Gastrocnemius medialis (tissue), 4 donors: Measurements from ENCODE around the gene ITPKC. TPM values are rescaled to one million over a fixed set of nuclear protein-coding genes. Genes with fewer than 3 reads are reported as not detected.

Experiments used
- ATAC-seq, 2 donors: fragments of 150-250 bp; one replicate each; pipeline ENCODE4 v1.9.1; 2016
- DNase-seq, 2 donors: peaks; one replicate each; pipeline ENCODE4 v3.0.0-alpha.2; 2019
- H3K27ac ChIP-seq, 4 donors: fragments of 200-600 bp; sonication (generic); 1 replicate in 1 of 4; 2 replicates in 3 of 4; pipeline ENCODE4 v1.5.1; 2016 to 2018; ENCODE audit warnings: mild to moderate bottlenecking in 2 of 4, moderate library complexity in 1 of 4
- H3K27me3 ChIP-seq, 3 donors: fragments of 200-600 bp; sonication (generic) in 2 of 3; 1 replicate in 1 of 3; 2 replicates in 2 of 3; pipeline versions ENCODE4 v1.5.1 to v1.6.0; 2016 to 2019; ENCODE audit warnings: mild to moderate bottlenecking in 1 of 3, moderate library complexity in 1 of 3
- H3K36me3 ChIP-seq, 2 donors: fragments of 200-600 bp; sonication (generic) in 1 of 2; one replicate each; pipeline ENCODE4 v1.5.1; 2017 to 2018
- H3K4me1 ChIP-seq, 2 donors: fragments of 200-600 bp; sonication (generic) in 1 of 2; one replicate each; pipeline ENCODE4 v1.5.1; 2016 to 2017; ENCODE audit warnings: mild to moderate bottlenecking in 2 of 2
- H3K4me3 ChIP-seq, 4 donors: fragments of 200-600 bp; sonication (generic) in 3 of 4; 1 replicate in 1 of 4; 2 replicates in 3 of 4; pipeline ENCODE4 v1.5.1; 2016 to 2019; ENCODE audit warnings: mild to moderate bottlenecking in 2 of 4
- H3K9me3 ChIP-seq, 3 donors: fragments of 200-600 bp; sonication (generic) in 2 of 3; 1 replicate in 1 of 3; 2 replicates in 2 of 3; pipeline ENCODE4 v1.5.1; 2016 to 2019
- POLR2A ChIP-seq, 2 donors: fragments of 450-650 bp; IDR thresholded peaks; one replicate each; pipeline ENCODE4 v1.6.1; 2017; ENCODE audit warnings: antibody characterized with exemption in 2 of 2, mild to moderate bottlenecking in 2 of 2, moderate library complexity in 2 of 2
- in situ Hi-C, 4 donors: fragments of 200-750 bp; cut with MboI; loops; one replicate each; pipeline versions ENCODE4 v1.15.0 to v1.8.0; 2017; ENCODE audit warnings: low sequenced_read_pairs in 4 of 4
- intact Hi-C: fragments of 100-400 bp; cut with DNase I; formaldehyde crosslinking; loops from one replicate; pipeline ENCODE4 v1.15.1; 2023; ENCODE audit warnings: low total_unique reads
- total RNA-seq, 4 donors: library from RNA; depleted of rRNA; stranded (reverse); fragments of >200 nt; gene quantifications; one replicate each; pipeline versions ENCODE4 v1.1.0 to v1.2.3, GENCODE V29; 2016
- TF ChIP-seq, protein P1 (sequence below), 5 experiments: fragments of 450-650 bp in 3 of 5; fragments of 200-600 bp in 2 of 5; sonication (generic) in 2 of 5; IDR thresholded peaks in 4 of 5; conservative IDR thresholded peaks in 1 of 5; 1 replicate in 4 of 5; 2 replicates in 1 of 5; pipeline ENCODE4 v1.5.1; 2016 to 2019; ENCODE audit warnings: antibody characterized with exemption in 5 of 5, mild to moderate bottlenecking in 3 of 5, moderate library complexity in 3 of 5

Gene ITPKC
- total RNA-seq, 4 donors from 2014 or later: 14.9 to 34.5 (median 21.8) TPM

DNA sequence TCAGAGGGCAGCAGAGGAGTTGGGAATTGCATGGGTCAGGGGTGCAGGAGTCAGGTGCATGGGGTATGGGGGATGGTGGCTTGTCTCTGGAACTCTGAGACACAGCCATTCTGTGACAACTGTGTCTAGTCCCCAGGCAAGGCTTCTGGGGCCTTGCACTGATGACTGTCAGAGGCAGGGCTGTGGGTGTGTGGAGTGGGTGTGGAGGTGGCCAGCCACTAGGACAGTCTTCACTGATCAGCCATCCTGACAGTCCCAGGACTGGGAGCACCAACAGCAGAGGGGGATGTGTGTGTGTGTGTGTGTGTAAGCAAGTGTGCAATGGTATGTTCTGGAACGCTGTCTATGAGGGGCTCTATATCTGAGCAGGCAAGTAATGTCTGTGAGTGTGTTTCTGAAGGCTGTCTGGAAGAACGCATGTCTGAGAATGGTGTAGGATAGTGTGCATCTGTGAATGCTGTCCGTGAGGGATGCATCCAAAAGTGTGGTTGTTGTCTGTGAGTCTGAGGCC lies 31.8 kb upstream of the ITPKC start:
- in situ Hi-C loops: no loop called here
- TF ChIP-seq, protein P1, sequence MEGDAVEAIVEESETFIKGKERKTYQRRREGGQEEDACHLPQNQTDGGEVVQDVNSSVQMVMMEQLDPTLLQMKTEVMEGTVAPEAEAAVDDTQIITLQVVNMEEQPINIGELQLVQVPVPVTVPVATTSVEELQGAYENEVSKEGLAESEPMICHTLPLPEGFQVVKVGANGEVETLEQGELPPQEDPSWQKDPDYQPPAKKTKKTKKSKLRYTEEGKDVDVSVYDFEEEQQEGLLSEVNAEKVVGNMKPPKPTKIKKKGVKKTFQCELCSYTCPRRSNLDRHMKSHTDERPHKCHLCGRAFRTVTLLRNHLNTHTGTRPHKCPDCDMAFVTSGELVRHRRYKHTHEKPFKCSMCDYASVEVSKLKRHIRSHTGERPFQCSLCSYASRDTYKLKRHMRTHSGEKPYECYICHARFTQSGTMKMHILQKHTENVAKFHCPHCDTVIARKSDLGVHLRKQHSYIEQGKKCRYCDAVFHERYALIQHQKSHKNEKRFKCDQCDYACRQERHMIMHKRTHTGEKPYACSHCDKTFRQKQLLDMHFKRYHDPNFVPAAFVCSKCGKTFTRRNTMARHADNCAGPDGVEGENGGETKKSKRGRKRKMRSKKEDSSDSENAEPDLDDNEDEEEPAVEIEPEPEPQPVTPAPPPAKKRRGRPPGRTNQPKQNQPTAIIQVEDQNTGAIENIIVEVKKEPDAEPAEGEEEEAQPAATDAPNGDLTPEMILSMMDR (IDR thresholded peaks at IDR 0.05 in 4 of 5, conservative IDR thresholded peaks at IDR 0.05 in 1 of 5): no peak
- no peak for TF ChIP-seq POLR2A (IDR thresholded peaks at IDR 0.05)
- no peaks in the 10 kb centered on the region for H3K27me3 ChIP-seq
- H3K4me3 ChIP-seq: no peak overlapping the region
- intact Hi-C loops: no loop called here
- H3K9me3 ChIP-seq: no peaks in the 10 kb centered on the region
- ATAC-seq (no peak), DNase-seq (no peak)
- H3K27ac ChIP-seq: no peak overlapping the region
- H3K36me3 ChIP-seq: peaks cover 0 to 27% of the 10 kb centered on the region in 2 donors
- peaks cover 0 to 13% of the 10 kb centered on the region in 2 donors for H3K4me1 ChIP-seq

DNA sequence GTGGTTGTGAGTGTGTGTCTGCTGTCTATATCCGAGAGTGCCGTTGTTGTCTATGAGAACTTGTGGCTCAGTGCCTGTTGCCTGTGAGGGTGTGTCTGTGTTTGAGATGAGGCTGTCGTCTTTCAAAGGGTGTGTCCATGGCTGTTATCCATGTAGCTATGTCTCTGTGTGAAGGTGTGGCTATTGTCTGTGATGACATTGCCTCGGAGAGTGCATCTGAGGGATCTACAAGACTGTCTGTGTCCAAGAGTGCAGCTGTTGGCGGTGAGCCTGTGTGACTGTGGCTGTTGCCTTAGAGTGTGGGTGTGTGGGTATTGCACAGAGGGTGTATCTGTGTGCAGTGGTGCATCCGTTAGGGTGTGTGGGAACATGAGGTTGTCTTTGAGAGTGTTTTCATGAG lies 31.3 kb upstream of the ITPKC start:
- no peaks in the 10 kb centered on the region for H3K9me3 ChIP-seq
- no peaks in the 10 kb centered on the region for H3K27me3 ChIP-seq
- in situ Hi-C loops: no loop called here
- DNase-seq (no peak), ATAC-seq (no peak)
- H3K27ac ChIP-seq: no peak overlapping the region
- H3K4me1 ChIP-seq: peaks cover 0 to 14% of the 10 kb centered on the region in 2 donors
- TF ChIP-seq, protein P1 (IDR thresholded peaks at IDR 0.05 in 4 of 5, conservative IDR thresholded peaks at IDR 0.05 in 1 of 5): no peak
- no peak for TF ChIP-seq POLR2A (IDR thresholded peaks at IDR 0.05)
- intact Hi-C loops: no loop called here
- H3K4me3 ChIP-seq: no peak overlapping the region
- peaks cover 0 to 22% of the 10 kb centered on the region in 2 donors for H3K36me3 ChIP-seq

DNA sequence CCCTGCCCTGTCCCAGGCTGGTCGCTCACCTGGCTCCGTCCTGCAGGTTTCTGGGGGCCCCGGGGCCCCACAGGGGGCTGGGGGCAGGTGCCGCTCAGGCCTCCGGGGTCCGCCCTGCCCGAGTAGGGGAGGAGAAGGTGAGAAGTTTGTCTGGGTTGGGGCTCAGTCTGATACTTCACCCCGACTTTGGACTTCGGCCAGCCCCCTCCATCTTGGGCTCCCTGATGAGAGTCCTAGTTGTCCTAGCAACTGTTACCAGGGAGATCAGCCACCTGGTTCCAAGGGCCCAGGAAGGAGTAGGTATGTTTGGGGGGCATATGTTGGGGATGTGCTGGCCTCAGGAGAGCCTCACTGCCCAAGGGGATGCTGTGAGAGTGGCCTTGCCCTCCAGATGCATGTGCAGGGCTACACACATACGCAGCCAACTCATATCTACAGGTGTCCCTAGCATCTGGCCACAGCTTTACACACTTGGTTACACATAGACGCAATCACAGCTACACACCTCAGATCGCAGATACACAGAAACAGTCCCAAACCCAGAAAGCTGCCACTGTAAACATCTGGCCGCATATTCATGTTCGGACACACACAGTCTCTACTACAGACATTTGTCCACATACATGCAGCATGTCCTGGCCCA lies 29.9 kb upstream of the ITPKC start:
- intact Hi-C loops: no loop called here
- Histone ChIP-seq H3K27ac (peak overlapping the region in 3 of 4 donors; percentile 16 to 48 (median 27)), H3K9me3 (no peaks in the 10 kb centered on the region), H3K36me3 (peaks cover 0 to 14% of the 10 kb centered on the region in 2 donors), H3K4me3 (no peak overlapping the region), H3K4me1 (peaks cover 9 to 22% of the 10 kb centered on the region in 2 donors), H3K27me3 (no peaks in the 10 kb centered on the region)
- ATAC-seq (no peak), DNase-seq (no peak)
- no peak for TF ChIP-seq POLR2A (IDR thresholded peaks at IDR 0.05)
- TF ChIP-seq, protein P1 (IDR thresholded peaks at IDR 0.05 in 4 of 5, conservative IDR thresholded peaks at IDR 0.05 in 1 of 5): no peak
- in situ Hi-C loops: no loop called here

DNA sequence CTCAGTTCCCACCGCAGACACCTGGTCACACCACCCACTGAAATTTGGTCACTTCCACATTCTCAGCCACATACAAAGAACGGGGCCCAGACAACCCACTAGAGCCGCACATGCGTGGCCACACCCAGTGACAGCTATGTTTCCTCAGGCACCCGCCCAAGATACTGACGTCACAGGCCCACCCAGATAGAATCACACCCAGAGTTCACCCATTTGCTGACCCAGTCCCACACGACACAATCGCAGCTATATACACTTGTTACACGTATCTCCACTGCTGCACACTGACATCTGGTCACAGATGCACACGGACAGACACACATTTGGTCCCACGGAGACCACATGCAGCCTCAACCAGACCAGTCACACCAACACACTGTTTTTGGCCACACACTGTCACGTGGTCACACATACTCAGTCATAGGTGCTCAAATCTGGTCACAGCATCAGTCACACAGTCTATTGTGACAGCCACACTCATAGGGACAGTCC lies 29.3 kb upstream of the ITPKC start:
- in situ Hi-C loops (no loop called here), intact Hi-C loops (no loop called here)
- DNase-seq (peak; percentile 49 to 77), ATAC-seq (no peak)
- no peaks in the 10 kb centered on the region for H3K9me3 ChIP-seq
- H3K4me1 ChIP-seq: peaks cover 9 to 22% of the 10 kb centered on the region in 2 donors
- peak overlapping the region; percentile 16 to 55 (median 49) for H3K27ac ChIP-seq
- TF ChIP-seq, protein P1 (IDR thresholded peaks at IDR 0.05 in 4 of 5, conservative IDR thresholded peaks at IDR 0.05 in 1 of 5): no peak
- no peak for TF ChIP-seq POLR2A (IDR thresholded peaks at IDR 0.05)
- H3K36me3 ChIP-seq: peaks cover 0 to 14% of the 10 kb centered on the region in 2 donors
- H3K4me3 ChIP-seq: no peak overlapping the region
- H3K27me3 ChIP-seq: no peaks in the 10 kb centered on the region
